GM12878 (cell line): ENCODE measurements around the gene SPATC1L. TPM values are rescaled to one million over a fixed set of nuclear protein-coding genes. Genes with fewer than 3 reads are reported as not detected.

Experiments
- ATAC-seq: fragments of 200-7000 bp; cut with Tn5 transposase; 3 replicates; pipeline ENCODE4 v1.9.1; 2020; ENCODE audit warnings: mild to moderate bottlenecking, moderate library complexity
- BruUV-seq: library from RNA; stranded (reverse); fragments of 400-500 nt; replicated peaks from 2 replicates; lab custom pipeline; 2021; lab: Mats Ljungman, UMichigan
- CTCF ChIA-PET: fragments of 300-600 bp; sonication (Branson Sonifier 250); formaldehyde crosslinking; extraction: SDS; loops from one replicate; lab custom pipeline; 2021; ENCODE audit warnings: inconsistent platforms; lab: Yijun Ruan, JAX
- POLR2A ChIA-PET: fragments of 350-600 bp; formaldehyde crosslinking; extraction: SDS; loops from one replicate; lab custom pipeline; 2021; ENCODE audit warnings: inconsistent platforms; lab: Charles Lee
- RAD21 ChIA-PET: fragments of 300-600 bp; sonication (Branson Sonifier 250); formaldehyde crosslinking; loops from one replicate; lab custom pipeline; 2023; ENCODE audit warnings: antibody characterized with exemption; ENCODE audit not compliant: unreplicated experiment; lab: Charles Lee
- SMC1A ChIA-PET: fragments of 300-600 bp; sonication (Branson Sonifier 250); formaldehyde crosslinking; loops from one replicate; lab custom pipeline; 2023; ENCODE audit not compliant: unreplicated experiment, uncharacterized antibody; lab: Charles Lee
- DNase-seq: peaks from one replicate; pipeline ENCODE4 v3.0.0-alpha.2; 2011; ENCODE audit warnings: low read depth, low spot score
- FAIRE-seq: peaks from 3 replicates; lab custom pipeline; 2011; peaks lifted over from hg19 to GRCh38; lab: Jason Lieb, UNC
- H2AFZ ChIP-seq: 2 replicates; pipeline ENCODE4 v1.6.0; 2011; ENCODE audit warnings: low read depth, low read length, control low read depth; ENCODE audit not compliant: control insufficient read depth
- H3K27ac ChIP-seq: 2 replicates; pipeline ENCODE4 v1.5.1; 2011; ENCODE audit warnings: control low read depth; ENCODE audit not compliant: control insufficient read depth, insufficient read depth
- H3K27me3 ChIP-seq, 2 experiments: replicated peaks in 1 of 2; 2 replicates each; pipeline versions ENCODE4 v1.6.0 to v1.6.1; 2011; ENCODE audit warnings: low read length in 1 of 2; ENCODE audit not compliant: control insufficient read depth in 2 of 2, insufficient read depth in 2 of 2
- H3K36me3 ChIP-seq, 2 experiments: 2 replicates each; pipeline ENCODE4 v1.5.1; 2011; ENCODE audit warnings: low read length in 1 of 2; ENCODE audit not compliant: control insufficient read depth in 2 of 2, insufficient read depth in 2 of 2
- H3K4me1 ChIP-seq: 2 replicates; pipeline ENCODE4 v1.6.1; 2011; ENCODE audit warnings: mild to moderate bottlenecking, low read length, moderate library complexity, mixed read lengths; ENCODE audit not compliant: control insufficient read depth, insufficient read depth
- H3K4me2 ChIP-seq: 2 replicates; pipeline ENCODE4 v1.6.0; 2011; ENCODE audit warnings: control low read depth; ENCODE audit not compliant: control insufficient read depth, insufficient read depth
- H3K4me3 ChIP-seq: fragments of 200-600 bp; sonication (generic); 2 replicates; pipeline ENCODE4 v1.5.1; 2016
- H3K79me2 ChIP-seq: 2 replicates; pipeline ENCODE4 v1.6.0; 2011; ENCODE audit warnings: low read length; ENCODE audit not compliant: control insufficient read depth, insufficient read depth
- H3K9ac ChIP-seq: 2 replicates; pipeline ENCODE4 v1.8.0; 2011; ENCODE audit warnings: low read length, control low read depth, mixed read lengths; ENCODE audit not compliant: control insufficient read depth, insufficient read depth
- H3K9me3 ChIP-seq: replicated peaks from 3 replicates; pipeline ENCODE4 v1.5.1; 2011; ENCODE audit warnings: mild to moderate bottlenecking, low read length; ENCODE audit not compliant: control insufficient read depth, insufficient read depth
- H4K20me1 ChIP-seq: 2 replicates; pipeline ENCODE4 v1.6.0; 2011; ENCODE audit not compliant: control insufficient read depth, insufficient read depth
- EED ChIP-seq: sonication (generic); IDR thresholded peaks from 2 replicates; pipeline ENCODE4 v1.6.1; 2016; ENCODE audit warnings: antibody characterized with exemption, low read depth
- RFX5 ChIP-seq: IDR thresholded peaks from 2 replicates; pipeline ENCODE4 v1.6.1; 2011; ENCODE audit warnings: low read depth, low read length, improper control_type of control experiment
- ZNF217 ChIP-seq: fragments of 450-650 bp; IDR thresholded peaks from 2 replicates; pipeline ENCODE4 v1.6.1; 2017; ENCODE audit warnings: antibody characterized with exemption, mild to moderate bottlenecking
- ZNF687 ChIP-seq: fragments of 450-650 bp; IDR thresholded peaks from 2 replicates; pipeline ENCODE4 v1.6.1; 2017; ENCODE audit warnings: mild to moderate bottlenecking, moderate library complexity
- WGBS: methylation state at CpG from one replicate; pipeline ENCODE4 v1.1.6; 2016; ENCODE audit warnings: low lambda C conversion rate; ENCODE audit not compliant: insufficient replicate concordance, insufficient coverage; ENCODE audit errors: missing lambda C conversion rate; 5-methylcytosine and 5-hydroxymethylcytosine counted together
- in situ Hi-C: fragments of 300-500 bp; cut with MboI; formaldehyde crosslinking; loops from 9 replicates; pipeline ENCODE4 v1.14.3; 2018; ENCODE audit warnings: mixed read lengths
- intact Hi-C: fragments of 100-400 bp; cut with micrococcal nuclease; formaldehyde crosslinking; loops from one replicate; pipeline ENCODE4 v1.14.2; 2022; ENCODE audit not compliant: unreplicated experiment
- polyA plus RNA-seq, 11 experiments: library from polyadenylated mRNA; depleted of rRNA in 4 of 11; unstranded in 6 of 11; stranded (reverse) in 5 of 11; fragments of >200 nt; fragmentation: Nextera tagmentation in 4 of 11; fragmentation: Illumina TruSeq in 1 of 11; extraction: Ambion mirVana in 4 of 11; extraction: Trizol in 1 of 11; gene quantifications; 1 replicate in 1 of 11; 2 replicates in 10 of 11; pipeline versions ENCODE4 v1.2.1 to v1.2.3, GENCODE V29; 2011 to 2016; ENCODE audit warnings: inconsistent platforms in 2 of 11, missing spikeins in 2 of 11, low read depth in 1 of 11
- total RNA-seq, 4 experiments: library from RNA; depleted of rRNA in 3 of 4; stranded (reverse); fragments of >200 nt in 3 of 4; fragmentation: Illumina TruSeq in 1 of 4; extraction: Trizol in 1 of 4; gene quantifications; 2 replicates each; pipeline versions ENCODE4 v1.2.1 to v1.2.3, GENCODE V29; 2013 to 2021

SPATC1L gene
- total and polyA plus RNA-seq, 10 of the 15 experiments (the other 5 are each of a cell fraction or from before 2014, with no cell fraction given) = 1.4 to 16.0 (median 7.0) TPM; not detected in 2

DNA sequence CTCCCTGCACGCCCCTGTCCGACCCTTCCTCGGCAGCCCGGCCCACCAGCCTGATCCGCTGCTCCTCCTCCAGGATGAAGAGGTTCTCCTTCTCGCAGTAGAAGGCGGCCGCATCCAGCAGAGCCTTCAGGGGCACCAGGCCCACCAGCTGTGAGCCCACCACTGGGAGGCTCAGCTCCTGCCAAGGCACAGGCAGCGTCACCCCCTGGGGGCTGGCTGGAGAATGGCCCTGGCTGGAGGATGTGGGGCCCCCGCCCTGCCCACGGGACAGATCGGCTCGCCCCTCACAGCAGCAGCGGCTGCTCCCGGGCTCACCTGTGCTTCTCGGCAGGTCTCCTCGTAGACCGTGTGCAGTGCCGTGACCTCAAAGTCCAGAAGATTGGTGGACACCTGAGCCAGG, 34.2 kb downstream of the SPATC1L start (continued):
- TF ChIP-seq ZNF687 = no peak
- no peak for TF ChIP-seq RFX5
- TF ChIP-seq EED = no peak
- TF ChIP-seq, all 136 proteins: peak for 0

GRCh38 chr21:46149205-46149901, 34.9 kb downstream of the SPATC1L start:
- DNase-seq (no peak), FAIRE-seq (no peak), ATAC-seq (no peak)
- H2AFZ ChIP-seq = no peak overlapping the region
- intact Hi-C loops = loop anchor here (10.0 kb wide), 1 partner anchor 135 kb away; the partner anchor contains the start of genes MCM3AP and YBEY
- in situ Hi-C loops = no loop called here
- H3K27ac ChIP-seq = no peak overlapping the region
- ChIA-PET POLR2A (no interaction called here), RAD21 (interaction anchor here (0.6 kb wide), 1 partner anchor 146 kb away, joined by 3 read pairs; no protein-coding TSS in a partner anchor), SMC1A (no interaction called here), CTCF (no interaction called here)
- H3K4me2 ChIP-seq = no peak overlapping the region
- H3K9ac ChIP-seq = no peak overlapping the region
- no peak overlapping the region for H3K4me3 ChIP-seq
- H3K36me3 ChIP-seq = no peaks in the 10 kb centered on the region
- no peaks in the 10 kb centered on the region for H3K79me2 ChIP-seq
- H3K4me1 ChIP-seq = no peaks in the 10 kb centered on the region
- BruUV-seq = no TSS peak
- 48% methylated on average over 22 of the region's 22 CpGs for WGBS
- no peaks in the 10 kb centered on the region for H4K20me1 ChIP-seq
- no peak for TF ChIP-seq ZNF217
- H3K9me3 ChIP-seq = no peaks in the 10 kb centered on the region
- H3K27me3 ChIP-seq = no peaks in the 10 kb centered on the region
